Effector memory CD4-positive, alpha-beta T cell (primary cell): ENCODE measurements around the gene C1orf159.

Source experiments
- DNase-seq, 3 donors: peaks; one replicate each; pipeline ENCODE4 v3.0.0-alpha.2; 2020
- H3K27ac ChIP-seq: 2 replicates; pipeline ENCODE4 v1.7.0; 2013; ENCODE audit warnings: mild to moderate bottlenecking, low read length, moderate library complexity; ENCODE audit not compliant: insufficient read depth, poor library complexity, severe bottlenecking
- H3K27me3 ChIP-seq: replicated peaks from 2 replicates; pipeline ENCODE4 v1.7.0; 2013; ENCODE audit warnings: mild to moderate bottlenecking, low read length; ENCODE audit not compliant: insufficient read depth, control insufficient read depth, poor library complexity, severe bottlenecking
- H3K36me3 ChIP-seq: 2 replicates; pipeline ENCODE4 v1.7.0; 2013; ENCODE audit warnings: mild to moderate bottlenecking, low read length, moderate library complexity; ENCODE audit not compliant: control insufficient read depth, insufficient read depth
- H3K4me1 ChIP-seq: 2 replicates; pipeline ENCODE4 v1.7.0; 2013; ENCODE audit warnings: low read length, mild to moderate bottlenecking; ENCODE audit not compliant: control insufficient read depth, insufficient read depth, poor library complexity, severe bottlenecking
- H3K4me3 ChIP-seq: 2 replicates; pipeline ENCODE4 v1.7.0; 2013; ENCODE audit warnings: low read length, low read depth, mild to moderate bottlenecking; ENCODE audit not compliant: insufficient read depth, poor library complexity, severe bottlenecking
- H3K9me3 ChIP-seq: 2 replicates; pipeline ENCODE4 v1.7.0; 2013; ENCODE audit warnings: mild to moderate bottlenecking, low read length, moderate library complexity; ENCODE audit not compliant: control insufficient read depth
- total RNA-seq, 3 donors: gene quantifications; one replicate each; lab custom pipeline; 2026; lab: John Stamatoyannopoulos, UW

The C1orf159 gene
- 14.9 to 21.2 (median 17.4) reads per million in 3 donors for total RNA-seq

GRCh38 chr1:1115786-1116700, at the start of gene C1orf159:
Gene C1orf159, minus strand, starts transcription at chr1:1116089. Its CDS starts 24,546 bp downstream, at chr1:1091543.
- peak within 1 kb of the TSS; percentile 90 for H3K4me3 ChIP-seq
- no peaks in the 10 kb centered on the region for H3K36me3 ChIP-seq
- H3K27ac ChIP-seq = peak within 1 kb of the TSS; percentile 75
- H3K4me1 ChIP-seq = peaks cover 8% of the 10 kb centered on the region
- DNase-seq = peak; percentile 94 to 98 (median 96)
- no peaks in the 10 kb centered on the region for H3K9me3 ChIP-seq
- H3K27me3 ChIP-seq = no peaks in the 10 kb centered on the region

GRCh38 chr1:1165485-1165884, 49.6 kb upstream of the C1orf159 start:
- H3K9me3 ChIP-seq = no peaks in the 10 kb centered on the region
- H3K36me3 ChIP-seq = no peaks in the 10 kb centered on the region
- DNase-seq = no peak
- no peaks in the 10 kb centered on the region for H3K27me3 ChIP-seq
- peaks cover 8% of the 10 kb centered on the region for H3K4me1 ChIP-seq
- H3K27ac ChIP-seq = no peak overlapping the region
- no peak overlapping the region for H3K4me3 ChIP-seq

GRCh38 chr1:1164701-1165451, 49.0 kb upstream of the C1orf159 start:
- Histone ChIP-seq H3K4me1 (peaks cover 2% of the 10 kb centered on the region), H3K9me3 (no peaks in the 10 kb centered on the region), H3K27ac (no peak overlapping the region), H3K4me3 (no peak overlapping the region), H3K27me3 (no peaks in the 10 kb centered on the region), H3K36me3 (no peaks in the 10 kb centered on the region)
- DNase-seq = no peak

GRCh38 chr1:1164361-1164700, 48.4 kb upstream of the C1orf159 start:
- H3K9me3 ChIP-seq = no peaks in the 10 kb centered on the region
- H3K36me3 ChIP-seq = no peaks in the 10 kb centered on the region
- no peak overlapping the region for H3K4me3 ChIP-seq
- H3K4me1 ChIP-seq = no peaks in the 10 kb centered on the region
- no peak overlapping the region for H3K27ac ChIP-seq
- no peaks in the 10 kb centered on the region for H3K27me3 ChIP-seq
- no peak for DNase-seq

GRCh38 chr1:1163538-1164070, 47.7 kb upstream of the C1orf159 start:
- peaks cover under 1% of the 10 kb centered on the region for H3K4me1 ChIP-seq
- no peak overlapping the region for H3K4me3 ChIP-seq
- H3K27ac ChIP-seq = no peak overlapping the region
- H3K9me3 ChIP-seq = no peaks in the 10 kb centered on the region
- no peak for DNase-seq
- no peaks in the 10 kb centered on the region for H3K27me3 ChIP-seq
- H3K36me3 ChIP-seq = no peaks in the 10 kb centered on the region

GRCh38 chr1:1162597-1163537, 47.0 kb upstream of the C1orf159 start:
- no peak overlapping the region for H3K27ac ChIP-seq
- H3K27me3 ChIP-seq = no peaks in the 10 kb centered on the region
- no peak overlapping the region for H3K4me3 ChIP-seq
- peaks cover 8% of the 10 kb centered on the region for H3K4me1 ChIP-seq
- H3K36me3 ChIP-seq = no peaks in the 10 kb centered on the region
- no peaks in the 10 kb centered on the region for H3K9me3 ChIP-seq
- DNase-seq = no peak

- no peak overlapping the region for H3K4me3 ChIP-seq
- H3K9me3 ChIP-seq = no peaks in the 10 kb centered on the region
- no peaks in the 10 kb centered on the region for H3K36me3 ChIP-seq
- H3K4me1 ChIP-seq = peaks cover 11% of the 10 kb centered on the region
- no peaks in the 10 kb centered on the region for H3K27me3 ChIP-seq
- DNase-seq = no peak
- no peak overlapping the region for H3K27ac ChIP-seq
Measured at GRCh38 chr1:1161683-1162079, 45.8 kb upstream of the C1orf159 start.

- H3K4me1 ChIP-seq = peaks cover 11% of the 10 kb centered on the region
- no peaks in the 10 kb centered on the region for H3K27me3 ChIP-seq
- no peak overlapping the region for H3K4me3 ChIP-seq
- DNase-seq = no peak
- H3K27ac ChIP-seq = no peak overlapping the region
- no peaks in the 10 kb centered on the region for H3K36me3 ChIP-seq
- H3K9me3 ChIP-seq = no peaks in the 10 kb centered on the region
Measured at GRCh38 chr1:1161078-1161682, 45.3 kb upstream of the C1orf159 start.

GRCh38 chr1:1160281-1160930, 44.5 kb upstream of the C1orf159 start:
- Histone ChIP-seq H3K27me3 (no peaks in the 10 kb centered on the region), H3K36me3 (no peaks in the 10 kb centered on the region), H3K4me1 (peaks cover 11% of the 10 kb centered on the region), H3K4me3 (no peak overlapping the region), H3K27ac (no peak overlapping the region), H3K9me3 (no peaks in the 10 kb centered on the region)
- DNase-seq = no peak
